Mesenchymal stem cell (in vitro differentiated cells and primary cell): ENCODE measurements around the gene ARID1B.

Experiments
- DNase-seq: peaks from one replicate; pipeline ENCODE4 v3.0.0-alpha.2; 2013
- H2AFZ ChIP-seq: one replicate; pipeline ENCODE4 v1.6.1; 2013; ENCODE audit warnings: low read depth, mild to moderate bottlenecking, control low read depth, inconsistent platforms, low read length, moderate library complexity
- H2AK5ac ChIP-seq: 2 replicates; pipeline ENCODE4 v1.6.1; 2013; ENCODE audit warnings: low read length, moderate library complexity, mild to moderate bottlenecking, inconsistent platforms; ENCODE audit not compliant: severe bottlenecking
- H2BK120ac ChIP-seq: one replicate; pipeline ENCODE4 v1.6.1; 2013; ENCODE audit warnings: low read depth, mild to moderate bottlenecking, inconsistent platforms, low read length, moderate library complexity
- H2BK12ac ChIP-seq, 2 experiments: one replicate each; pipeline ENCODE4 v1.6.1; 2013; ENCODE audit warnings: inconsistent platforms in 2 of 2, low read length in 2 of 2, mild to moderate bottlenecking in 2 of 2, moderate library complexity in 2 of 2, control low read depth in 1 of 2
- H2BK15ac ChIP-seq: one replicate; pipeline ENCODE4 v1.6.1; 2013; ENCODE audit warnings: mild to moderate bottlenecking, low read depth, inconsistent platforms; ENCODE audit not compliant: poor library complexity, severe bottlenecking
- H2BK5ac ChIP-seq: 2 replicates; pipeline ENCODE4 v1.6.1; 2013; ENCODE audit warnings: low read depth, mild to moderate bottlenecking, low read length, control low read depth, inconsistent platforms; ENCODE audit not compliant: poor library complexity, severe bottlenecking
- H3K14ac ChIP-seq, 2 experiments: one replicate each; pipeline ENCODE4 v1.6.1; 2013; ENCODE audit warnings: inconsistent platforms in 2 of 2, low read length in 2 of 2, control low read depth in 1 of 2, mild to moderate bottlenecking in 1 of 2, moderate library complexity in 1 of 2
- H3K18ac ChIP-seq, 2 experiments: one replicate each; pipeline ENCODE4 v1.6.1; 2013; ENCODE audit warnings: inconsistent platforms in 2 of 2, low read length in 2 of 2, control low read depth in 1 of 2, low read depth in 1 of 2, mild to moderate bottlenecking in 1 of 2
- H3K23ac ChIP-seq, 2 experiments: one replicate each; pipeline ENCODE4 v1.6.1; 2013; ENCODE audit warnings: inconsistent platforms in 2 of 2, low read length in 2 of 2, mild to moderate bottlenecking in 2 of 2, moderate library complexity in 2 of 2, control low read depth in 1 of 2
- H3K27ac ChIP-seq: 2 replicates; pipeline ENCODE4 v1.5.1; 2013; ENCODE audit warnings: mild to moderate bottlenecking, moderate library complexity, low read length, control low read depth, inconsistent platforms; ENCODE audit not compliant: poor library complexity, severe bottlenecking
- H3K27me3 ChIP-seq, 2 experiments: 2 replicates each; pipeline versions ENCODE4 v1.6.1 to v1.7.0; 2013; ENCODE audit warnings: low read length in 2 of 2, mild to moderate bottlenecking in 2 of 2, moderate library complexity in 2 of 2, control low read depth in 1 of 2, inconsistent platforms in 1 of 2; ENCODE audit not compliant: control insufficient read depth in 1 of 2, insufficient read depth in 1 of 2
- H3K36me3 ChIP-seq, 2 experiments: 2 replicates each; pipeline versions ENCODE4 v1.6.1 to v1.7.0; 2013; ENCODE audit warnings: low read length in 2 of 2, control low read depth in 1 of 2, inconsistent platforms in 1 of 2, low read depth in 1 of 2, mild to moderate bottlenecking in 1 of 2; ENCODE audit not compliant: insufficient read depth in 2 of 2, control insufficient read depth in 1 of 2
- H3K4ac ChIP-seq, 2 experiments: one replicate each; pipeline ENCODE4 v1.6.1; 2013; ENCODE audit warnings: inconsistent platforms in 2 of 2, low read length in 2 of 2, mild to moderate bottlenecking in 2 of 2, moderate library complexity in 2 of 2, control low read depth in 1 of 2, low read depth in 1 of 2
- H3K4me1 ChIP-seq: 2 replicates; pipeline ENCODE4 v1.6.1; 2013; ENCODE audit warnings: low read depth, low read length, control low read depth; ENCODE audit not compliant: control insufficient read depth, insufficient read depth
- H3K4me2 ChIP-seq: 2 replicates; pipeline ENCODE4 v1.6.1; 2013; ENCODE audit warnings: low read length, mild to moderate bottlenecking, inconsistent platforms; ENCODE audit not compliant: poor library complexity, severe bottlenecking
- H3K4me3 ChIP-seq, 2 experiments: 2 replicates each; pipeline versions ENCODE4 v1.5.1 to v1.7.0; 2013; ENCODE audit warnings: low read length in 2 of 2, mild to moderate bottlenecking in 2 of 2, control low read depth in 1 of 2, low read depth in 1 of 2; ENCODE audit not compliant: insufficient read depth in 1 of 2
- H3K79me1 ChIP-seq: replicated peaks from 2 replicates; pipeline ENCODE4 v1.6.1; 2013; ENCODE audit warnings: mild to moderate bottlenecking, control low read depth, low read length, inconsistent platforms; ENCODE audit not compliant: poor library complexity, severe bottlenecking
- H3K9ac ChIP-seq: 2 replicates; pipeline ENCODE4 v1.7.0; 2013; ENCODE audit warnings: mild to moderate bottlenecking, low read length, moderate library complexity
- H3K9me3 ChIP-seq: 2 replicates; pipeline ENCODE4 v1.7.0; 2013; ENCODE audit warnings: mild to moderate bottlenecking, low read length; ENCODE audit not compliant: control insufficient read depth
- H4K8ac ChIP-seq: one replicate; pipeline ENCODE4 v1.6.1; 2013; ENCODE audit warnings: inconsistent platforms, mild to moderate bottlenecking, low read length, moderate library complexity
- H4K91ac ChIP-seq: one replicate; pipeline ENCODE4 v1.6.1; 2013; ENCODE audit warnings: mild to moderate bottlenecking, low read length, inconsistent platforms
- WGBS: methylation state at CpG from one replicate; pipeline ENCODE4 v1.1.7; 2013; ENCODE audit warnings: mixed read lengths; 5-methylcytosine and 5-hydroxymethylcytosine counted together

Gene ARID1B

DNA sequence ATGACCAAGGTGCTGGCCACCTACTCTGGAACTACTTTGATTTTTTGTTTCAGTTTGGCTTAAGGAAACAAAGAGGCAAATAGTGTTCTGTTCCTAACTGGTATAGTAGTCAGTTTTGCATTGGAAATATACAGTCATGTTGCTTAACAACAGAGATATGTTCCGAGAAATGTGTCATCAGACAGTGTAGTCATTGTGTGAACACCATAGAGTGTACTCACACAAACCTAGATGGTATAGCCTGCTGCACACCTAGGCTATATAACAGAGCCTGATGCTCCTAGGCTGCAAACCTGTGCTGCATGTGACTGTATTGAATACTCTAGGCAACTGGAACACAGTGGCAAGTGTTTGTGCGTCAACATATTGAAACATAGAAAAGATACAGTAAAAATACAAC lies 80.4 kb downstream of the ARID1B start:
- H3K4ac ChIP-seq: no peak overlapping the region
- H3K27me3 ChIP-seq: no peaks in the 10 kb centered on the region
- no peak overlapping the region for H3K23ac ChIP-seq
- no peaks in the 10 kb centered on the region for H3K36me3 ChIP-seq
- H2AFZ ChIP-seq: no peak overlapping the region
- no peak overlapping the region for H2BK12ac ChIP-seq
- no peak overlapping the region for H3K4me2 ChIP-seq
- no peak overlapping the region for H2BK5ac ChIP-seq
- H3K14ac ChIP-seq: no peak overlapping the region
- no peak overlapping the region for H4K91ac ChIP-seq
- H3K79me1 ChIP-seq: peaks cover 23% of the 10 kb centered on the region
- H2AK5ac ChIP-seq: no peak overlapping the region
- no peak overlapping the region for H4K8ac ChIP-seq
- H2BK15ac ChIP-seq: no peak overlapping the region
- WGBS: 83% methylated on average over 2 of the region's 2 CpGs
- no peak overlapping the region for H3K9ac ChIP-seq
- peak; percentile 65 for DNase-seq
- no peak overlapping the region for H2BK120ac ChIP-seq
- peaks cover 2% of the 10 kb centered on the region for H3K4me1 ChIP-seq
- H3K18ac ChIP-seq: no peak overlapping the region
- no peaks in the 10 kb centered on the region for H3K9me3 ChIP-seq
- no peak overlapping the region for H3K27ac ChIP-seq
- no peak overlapping the region for H3K4me3 ChIP-seq

DNA sequence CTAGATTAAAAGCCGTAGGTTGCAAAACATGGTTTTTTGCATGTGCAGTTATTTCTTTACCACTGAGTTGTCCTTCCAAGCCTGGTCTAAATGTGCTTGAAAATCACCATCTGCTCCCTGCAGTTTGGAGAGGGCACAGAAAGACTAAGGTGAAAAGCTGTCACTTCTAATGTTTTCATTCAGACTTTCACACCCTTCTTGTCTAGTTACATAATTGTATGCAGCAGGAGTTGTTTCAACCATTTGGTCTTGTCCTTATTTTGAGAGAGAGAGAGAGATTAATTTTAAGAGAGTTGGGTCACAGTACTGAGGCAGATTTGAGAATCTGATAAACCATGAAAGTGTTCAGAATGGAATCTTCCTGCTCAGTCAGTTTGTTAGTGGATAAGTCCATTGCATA lies 82.5 kb downstream of the ARID1B start:
- Histone ChIP-seq H3K18ac (no peak overlapping the region), H4K8ac (no peak overlapping the region), H2AK5ac (no peak overlapping the region), H3K4me3 (no peak overlapping the region), H3K4me1 (peaks cover 4% of the 10 kb centered on the region), H2BK5ac (no peak overlapping the region), H3K27me3 (no peaks in the 10 kb centered on the region), H3K4ac (no peak overlapping the region), H3K9ac (no peak overlapping the region), H3K9me3 (no peaks in the 10 kb centered on the region), H3K23ac (no peak overlapping the region), H3K27ac (no peak overlapping the region), H3K4me2 (no peak overlapping the region), H2AFZ (no peak overlapping the region), H4K91ac (no peak overlapping the region), H3K14ac (no peak overlapping the region), H2BK15ac (no peak overlapping the region), H3K36me3 (no peaks in the 10 kb centered on the region), H2BK12ac (no peak overlapping the region), H2BK120ac (no peak overlapping the region), H3K79me1 (peaks cover 25% of the 10 kb centered on the region)
- 100% methylated on average over 1 of the region's 1 CpG for WGBS
- DNase-seq: no peak

DNA sequence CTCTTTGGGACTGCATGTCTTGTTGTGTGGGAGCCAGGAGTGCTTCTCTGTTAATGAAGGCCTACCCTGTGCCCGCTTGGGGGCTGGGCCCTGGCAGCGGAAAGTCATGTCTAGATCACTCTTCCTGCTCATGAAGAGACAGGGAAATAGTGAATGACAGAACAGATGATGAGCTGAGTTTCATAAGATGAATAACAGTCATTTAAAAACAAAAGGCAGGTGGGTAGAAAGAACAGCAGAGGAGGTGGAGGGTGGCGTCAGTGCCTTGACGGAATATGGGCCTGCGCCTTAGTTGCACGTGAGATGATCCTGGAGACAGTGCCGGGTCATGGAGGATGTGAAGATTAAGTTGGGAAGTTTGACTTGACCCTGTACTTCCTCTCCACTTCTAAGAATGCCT lies 85.5 kb downstream of the ARID1B start:
- Histone ChIP-seq H2BK5ac (no peak overlapping the region), H3K4me1 (peaks cover 6% of the 10 kb centered on the region), H3K4ac (no peak overlapping the region), H2AFZ (no peak overlapping the region), H3K4me2 (no peak overlapping the region), H4K91ac (no peak overlapping the region), H4K8ac (no peak overlapping the region), H3K23ac (no peak overlapping the region), H3K79me1 (peaks cover 24% of the 10 kb centered on the region), H2BK12ac (no peak overlapping the region), H3K9me3 (no peaks in the 10 kb centered on the region), H3K9ac (no peak overlapping the region), H2BK15ac (no peak overlapping the region), H3K4me3 (no peak overlapping the region), H3K14ac (no peak overlapping the region), H3K27me3 (no peaks in the 10 kb centered on the region), H2BK120ac (no peak overlapping the region), H3K27ac (no peak overlapping the region), H2AK5ac (no peak overlapping the region), H3K18ac (no peak overlapping the region), H3K36me3 (no peaks in the 10 kb centered on the region)
- no peak for DNase-seq
- 97% methylated on average over 7 of the region's 7 CpGs for WGBS

DNA sequence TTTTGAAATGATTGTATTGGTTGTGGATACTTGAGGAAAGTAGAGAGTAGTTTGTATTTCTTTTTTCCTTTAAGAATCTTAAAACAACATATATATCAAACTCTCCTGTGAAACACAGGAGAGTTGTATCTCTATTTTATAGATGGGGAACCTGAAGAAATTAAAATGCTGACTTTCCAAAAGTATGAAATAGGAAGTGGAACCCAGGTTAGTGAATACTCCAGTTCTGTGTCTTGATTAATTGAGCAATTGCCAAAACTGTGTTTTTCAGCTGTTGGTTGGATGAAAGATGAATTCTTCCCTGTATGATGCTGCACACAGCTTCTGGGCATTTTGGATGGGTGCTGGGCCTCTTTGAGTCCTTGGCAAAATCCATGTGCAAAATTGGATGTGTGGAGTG lies 86.3 kb downstream of the ARID1B start:
- no peak for DNase-seq
- Histone ChIP-seq H2BK12ac (no peak overlapping the region), H4K91ac (no peak overlapping the region), H2BK15ac (no peak overlapping the region), H4K8ac (no peak overlapping the region), H2BK120ac (no peak overlapping the region), H3K4me1 (peaks cover 6% of the 10 kb centered on the region), H3K27me3 (no peaks in the 10 kb centered on the region), H3K36me3 (no peaks in the 10 kb centered on the region), H2BK5ac (no peak overlapping the region), H2AFZ (no peak overlapping the region), H3K14ac (no peak overlapping the region), H3K23ac (no peak overlapping the region), H3K9ac (no peak overlapping the region), H3K79me1 (peaks cover 26% of the 10 kb centered on the region), H3K4me2 (no peak overlapping the region), H3K18ac (no peak overlapping the region), H3K27ac (no peak overlapping the region), H3K4me3 (no peak overlapping the region), H2AK5ac (no peak overlapping the region), H3K4ac (no peak overlapping the region), H3K9me3 (no peaks in the 10 kb centered on the region)
